ENCODE measurements around the gene MUC12. TPM values are rescaled to one million over a fixed set of nuclear protein-coding genes. Genes with fewer than 3 reads are reported as not detected.
A peak's percentile ranks its signal among the peaks of the same experiment; 100 is the strongest.
"Not testable (repeated sequence)": the region's sequence is repeated elsewhere in the genome, so short reads cannot be mapped to it uniquely, and the experiment has no call there.

The MUC12 gene
- total RNA-seq, 2 experiments from 2014 or later, result 0.50 TPM; not detected in 1

DNA sequence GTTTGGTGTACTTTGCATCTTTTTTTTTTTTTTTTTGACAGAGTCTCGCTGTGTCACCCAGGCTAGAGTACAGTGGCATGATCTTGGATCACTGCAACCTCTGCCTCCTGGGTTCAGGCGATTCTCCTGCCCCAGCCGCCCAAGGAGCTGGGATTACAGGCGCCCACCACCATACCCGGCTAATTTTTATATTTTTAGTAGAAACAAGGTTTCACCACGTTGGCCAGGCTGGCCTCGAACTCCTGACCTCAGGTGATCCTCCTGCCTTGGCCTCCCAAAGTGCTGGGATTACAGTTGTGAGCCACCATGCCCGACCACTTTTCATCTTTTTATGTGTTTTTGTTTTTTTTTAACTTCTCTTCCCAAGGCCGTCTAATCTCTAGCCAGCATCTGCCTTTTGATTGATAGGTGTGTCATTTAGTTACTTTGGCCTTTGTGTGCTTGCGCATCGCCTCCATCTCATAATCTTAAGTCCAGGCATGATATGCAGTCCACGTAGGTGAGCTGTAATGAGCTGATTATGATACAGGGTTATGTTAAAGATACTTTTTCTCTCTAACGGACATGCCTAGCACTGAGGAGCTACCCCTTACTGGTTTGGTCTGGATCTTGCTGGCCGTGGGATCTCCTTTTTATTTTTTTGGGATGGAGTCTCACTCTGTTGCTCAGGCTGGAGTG, 15.0 kb downstream of the MUC12 start:
- DNase-seq; H3K27ac Mint-ChIP-seq; POLR2A ChIA-PET; H3K36me3 Mint-ChIP-seq (ENCODE audit: low read depth); CTCF ChIA-PET; H3K4me1 Mint-ChIP-seq; H3K9me3 Mint-ChIP-seq; H3K4me3 Mint-ChIP-seq; H3K27me3 Mint-ChIP-seq: not testable (repeated sequence)

DNA sequence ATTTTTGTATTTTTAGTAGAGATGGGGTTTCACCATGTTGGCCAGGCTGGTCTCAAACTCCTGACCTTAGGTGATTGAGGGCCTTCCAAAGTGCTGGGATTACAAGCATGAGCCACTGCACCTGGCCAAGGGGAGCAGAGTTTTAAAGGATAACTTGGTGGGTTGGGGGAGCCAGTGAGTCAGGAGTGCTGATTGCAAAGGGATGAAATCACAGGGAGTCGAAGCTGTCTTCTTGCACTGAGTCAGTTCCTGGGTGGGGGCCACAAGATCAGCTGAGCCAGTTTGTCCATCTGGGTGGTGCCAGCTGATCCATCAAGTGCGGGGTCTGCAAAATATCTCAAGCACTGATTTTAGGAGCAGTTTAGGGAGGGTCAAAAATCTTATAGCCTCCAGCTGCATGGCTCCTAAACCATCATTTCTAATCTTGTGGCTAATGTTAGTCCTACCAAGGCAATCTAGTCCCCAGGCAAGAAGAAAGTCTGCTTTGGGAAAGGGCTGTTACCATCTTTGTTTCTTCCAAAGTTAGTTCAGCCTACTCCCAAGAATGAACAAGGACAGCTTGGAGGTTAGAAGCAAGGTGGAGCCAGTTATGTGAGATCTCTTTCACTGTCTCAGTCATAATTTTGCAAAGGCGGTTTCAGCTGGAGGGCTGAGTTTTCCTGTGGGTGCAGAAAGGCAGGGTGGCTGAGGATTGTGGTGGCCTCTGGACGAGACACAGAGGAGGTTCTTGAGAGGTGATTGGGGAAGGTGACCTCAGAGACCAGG, 15.8 kb downstream of the MUC12 start:
- DNase-seq; H3K9me3 Mint-ChIP-seq; H3K4me1 Mint-ChIP-seq; CTCF ChIA-PET; POLR2A ChIA-PET; H3K27ac Mint-ChIP-seq; H3K27me3 Mint-ChIP-seq; H3K36me3 Mint-ChIP-seq (ENCODE audit: low read depth); H3K4me3 Mint-ChIP-seq: not testable (repeated sequence)

DNA sequence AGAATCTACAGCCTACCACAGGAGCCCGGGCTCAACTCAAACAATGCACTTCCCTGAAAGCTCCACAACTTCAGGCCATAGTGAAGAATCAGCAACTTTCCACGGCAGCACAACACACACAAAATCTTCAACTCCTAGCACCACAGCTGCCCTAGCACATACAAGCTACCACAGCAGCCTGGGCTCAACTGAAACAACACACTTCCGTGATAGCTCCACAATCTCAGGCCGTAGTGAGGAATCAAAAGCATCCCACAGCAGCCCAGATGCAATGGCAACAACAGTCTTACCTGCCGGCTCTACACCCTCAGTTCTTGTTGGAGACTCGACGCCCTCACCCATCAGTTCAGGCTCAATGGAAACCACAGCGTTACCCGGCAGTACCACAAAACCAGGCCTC, 22.3 kb downstream of the MUC12 start:
- H3K27ac Mint-ChIP-seq, result no peak overlapping the region
- CTCF ChIA-PET, result no interaction called here
- DNase-seq, result no peak
- H3K4me1 Mint-ChIP-seq, result no peaks in the 10 kb centered on the region
- POLR2A ChIA-PET, result no interaction called here
- H3K36me3 Mint-ChIP-seq (ENCODE audit: low read depth), result no peaks in the 10 kb centered on the region
- H3K4me3 Mint-ChIP-seq, result no peak overlapping the region
- no peaks in the 10 kb centered on the region for H3K27me3 Mint-ChIP-seq
- H3K9me3 Mint-ChIP-seq, result no peaks in the 10 kb centered on the region

DNA sequence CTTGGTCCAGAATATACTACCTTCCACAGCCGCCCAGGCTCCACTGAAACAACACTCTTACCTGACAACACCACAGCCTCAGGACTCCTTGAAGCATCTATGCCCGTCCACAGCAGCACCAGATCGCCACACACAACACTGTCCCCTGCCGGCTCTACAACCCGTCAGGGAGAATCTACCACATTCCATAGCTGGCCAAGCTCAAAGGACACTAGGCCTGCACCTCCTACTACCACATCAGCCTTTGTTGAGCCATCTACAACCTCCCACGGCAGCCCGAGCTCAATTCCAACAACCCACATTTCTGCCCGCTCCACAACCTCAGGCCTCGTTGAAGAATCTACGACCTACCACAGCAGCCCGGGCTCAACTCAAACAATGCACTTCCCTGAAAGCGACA, 22.9 kb downstream of the MUC12 start:
- DNase-seq; H3K4me1 Mint-ChIP-seq; H3K27me3 Mint-ChIP-seq; CTCF ChIA-PET; POLR2A ChIA-PET; H3K27ac Mint-ChIP-seq; H3K9me3 Mint-ChIP-seq; H3K4me3 Mint-ChIP-seq; H3K36me3 Mint-ChIP-seq (ENCODE audit: low read depth): not testable (repeated sequence)

DNA sequence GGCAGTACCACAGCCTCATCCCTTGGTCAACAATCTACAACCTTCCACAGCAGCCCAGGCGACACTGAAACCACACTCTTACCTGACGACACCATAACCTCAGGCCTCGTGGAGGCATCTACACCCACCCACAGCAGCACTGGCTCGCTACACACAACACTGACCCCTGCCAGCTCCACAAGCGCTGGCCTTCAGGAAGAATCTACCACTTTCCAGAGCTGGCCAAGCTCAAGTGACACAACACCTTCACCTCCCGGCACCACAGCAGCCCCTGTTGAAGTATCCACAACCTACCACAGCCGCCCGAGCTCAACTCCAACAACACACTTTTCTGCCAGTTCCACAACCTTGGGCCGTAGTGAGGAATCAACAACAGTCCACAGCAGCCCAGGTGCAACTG, 25.3 kb downstream of the MUC12 start:
- H3K27ac Mint-ChIP-seq; POLR2A ChIA-PET; H3K27me3 Mint-ChIP-seq; DNase-seq; H3K4me1 Mint-ChIP-seq; H3K4me3 Mint-ChIP-seq; H3K9me3 Mint-ChIP-seq; CTCF ChIA-PET; H3K36me3 Mint-ChIP-seq (ENCODE audit: low read depth): not testable (repeated sequence)

GRCh38 chr7:100998530-100998929, 29.2 kb downstream of the MUC12 start:
- CTCF ChIA-PET; H3K27me3 Mint-ChIP-seq; H3K36me3 Mint-ChIP-seq (ENCODE audit: low read depth); H3K4me3 Mint-ChIP-seq; H3K4me1 Mint-ChIP-seq; DNase-seq; H3K9me3 Mint-ChIP-seq; POLR2A ChIA-PET; H3K27ac Mint-ChIP-seq: not testable (repeated sequence)

DNA sequence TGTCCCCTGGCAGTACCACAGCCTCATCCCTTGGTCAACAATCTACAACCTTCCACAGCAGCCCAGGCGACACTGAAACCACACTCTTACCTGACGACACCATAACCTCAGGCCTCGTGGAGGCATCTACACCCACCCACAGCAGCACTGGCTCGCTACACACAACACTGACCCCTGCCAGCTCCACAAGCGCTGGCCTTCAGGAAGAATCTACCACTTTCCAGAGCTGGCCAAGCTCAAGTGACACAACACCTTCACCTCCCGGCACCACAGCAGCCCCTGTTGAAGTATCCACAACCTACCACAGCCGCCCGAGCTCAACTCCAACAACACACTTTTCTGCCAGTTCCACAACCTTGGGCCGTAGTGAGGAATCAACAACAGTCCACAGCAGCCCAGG, 30.0 kb downstream of the MUC12 start:
- H3K9me3 Mint-ChIP-seq; H3K36me3 Mint-ChIP-seq (ENCODE audit: low read depth); H3K27me3 Mint-ChIP-seq; H3K4me1 Mint-ChIP-seq; DNase-seq; H3K4me3 Mint-ChIP-seq; H3K27ac Mint-ChIP-seq; CTCF ChIA-PET; POLR2A ChIA-PET: not testable (repeated sequence)

GRCh38 chr7:101000025-101000424, 30.7 kb downstream of the MUC12 start:
- CTCF ChIA-PET; H3K27ac Mint-ChIP-seq; DNase-seq; H3K36me3 Mint-ChIP-seq (ENCODE audit: low read depth); H3K4me3 Mint-ChIP-seq; H3K4me1 Mint-ChIP-seq; H3K27me3 Mint-ChIP-seq; H3K9me3 Mint-ChIP-seq; POLR2A ChIA-PET: not testable (repeated sequence)

- H3K9me3 Mint-ChIP-seq; H3K4me1 Mint-ChIP-seq; H3K27ac Mint-ChIP-seq; H3K4me3 Mint-ChIP-seq; H3K27me3 Mint-ChIP-seq; CTCF ChIA-PET; POLR2A ChIA-PET; DNase-seq; H3K36me3 Mint-ChIP-seq (ENCODE audit: low read depth): not testable (repeated sequence)
Observed at GRCh38 chr7:101002333-101002732, 33.0 kb downstream of the MUC12 start.

GRCh38 chr7:101007361-101007760, 38.0 kb downstream of the MUC12 start:
- POLR2A ChIA-PET; CTCF ChIA-PET; DNase-seq; H3K36me3 Mint-ChIP-seq (ENCODE audit: low read depth); H3K9me3 Mint-ChIP-seq; H3K4me3 Mint-ChIP-seq; H3K27ac Mint-ChIP-seq; H3K4me1 Mint-ChIP-seq; H3K27me3 Mint-ChIP-seq: not testable (repeated sequence)

DNA sequence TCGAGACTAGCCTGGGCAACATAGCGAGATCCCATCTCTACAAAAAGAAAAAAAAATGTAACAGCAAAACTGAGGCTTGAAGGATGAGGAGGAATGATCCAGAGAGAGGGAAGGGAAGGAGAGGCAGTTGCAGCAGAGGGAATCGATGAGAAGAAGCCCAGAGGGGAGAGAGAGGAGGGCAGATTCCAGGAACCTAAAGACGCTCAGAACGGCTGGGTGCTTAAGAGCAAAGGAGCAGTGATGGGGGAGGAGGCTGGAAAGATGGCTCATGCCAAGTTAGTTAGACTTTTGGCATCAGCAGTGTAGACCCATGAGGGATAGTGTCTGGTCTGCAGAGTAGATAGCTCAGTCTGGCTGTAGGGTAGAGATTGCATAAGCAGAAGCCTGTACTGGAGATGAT, 40.3 kb downstream of the MUC12 start:
- H3K4me1 Mint-ChIP-seq, result no peaks in the 10 kb centered on the region
- no peaks in the 10 kb centered on the region for H3K27me3 Mint-ChIP-seq
- peaks cover 2% of the 10 kb centered on the region for H3K9me3 Mint-ChIP-seq
- H3K36me3 Mint-ChIP-seq (ENCODE audit: low read depth), result peaks cover 7% of the 10 kb centered on the region
- ChIA-PET CTCF (no interaction called here), POLR2A (no interaction called here)
- no peak overlapping the region for H3K27ac Mint-ChIP-seq
- H3K4me3 Mint-ChIP-seq, result no peak overlapping the region
- DNase-seq, result no peak

GRCh38 chr7:101012931-101013330, 43.6 kb downstream of the MUC12 start:
- Mint-ChIP-seq H3K27me3 (no peaks in the 10 kb centered on the region), H3K9me3 (no peaks in the 10 kb centered on the region), H3K4me3 (no peak overlapping the region), H3K27ac (no peak overlapping the region), H3K36me3 (ENCODE audit: low read depth) (peaks cover 9% of the 10 kb centered on the region), H3K4me1 (peaks cover 15% of the 10 kb centered on the region)
- no peak for DNase-seq
- ChIA-PET POLR2A (no interaction called here), CTCF (no interaction called here)

DNA sequence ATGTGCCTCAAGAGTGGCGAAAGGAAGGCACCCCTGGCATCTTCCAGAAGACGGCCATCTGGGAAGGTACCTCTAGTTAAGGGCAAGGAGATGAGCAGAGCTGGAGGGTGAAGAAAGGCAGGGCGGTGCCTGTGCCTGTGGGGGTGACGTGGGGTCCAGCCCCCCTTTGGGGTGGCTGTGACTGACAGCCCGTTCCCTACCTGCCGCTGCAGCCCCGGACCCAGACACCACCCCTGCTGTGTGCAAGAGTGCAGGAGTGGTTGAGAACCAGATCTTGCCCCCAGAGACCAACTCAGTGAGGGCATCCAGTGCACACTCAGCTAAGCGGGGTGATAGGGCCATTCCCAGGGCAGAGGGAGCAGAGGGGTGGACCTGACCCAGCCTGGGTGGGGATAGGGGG, 46.3 kb downstream of the MUC12 start:
- no peak overlapping the region for H3K27ac Mint-ChIP-seq
- CTCF ChIA-PET, result interaction anchor here (0.9 kb wide), 1 partner anchor 44 kb away, joined by 3 read pairs; no protein-coding TSS in a partner anchor
- H3K27me3 Mint-ChIP-seq, result no peaks in the 10 kb centered on the region
- POLR2A ChIA-PET, result interaction anchor here (2.4 to 3.1 kb wide), 2 partner anchors 11 to 70 kb away, joined by 6 to 17 read pairs; partner anchors contain the start of gene TRIM56
- peak overlapping the region; percentile 91 for H3K4me3 Mint-ChIP-seq
- no peak for DNase-seq
- H3K4me1 Mint-ChIP-seq, result peaks cover 22% of the 10 kb centered on the region
- H3K9me3 Mint-ChIP-seq, result no peaks in the 10 kb centered on the region
- peaks cover 5% of the 10 kb centered on the region for H3K36me3 Mint-ChIP-seq (ENCODE audit: low read depth)

Data from activated CD4-positive, alpha-beta memory T cell treated with anti-CD3 and anti-CD28 coated beads, Interleukin-2, amount 10 ng/mL, durations not matched to agents 7 days and 5 days (primary cell).